SH-SY5Y (cell line): ENCODE results near the gene RBM17.

Source experiments
- GATA2 ChIP-seq: IDR thresholded peaks from 2 replicates; pipeline ENCODE4 v1.6.1; 2011; ENCODE audit warnings: mild to moderate bottlenecking, low read depth, low read length
- GATA3 ChIP-seq: IDR thresholded peaks from 2 replicates; pipeline ENCODE4 v1.6.1; 2011; ENCODE audit warnings: low read depth, mild to moderate bottlenecking, low read length, moderate library complexity

DNA sequence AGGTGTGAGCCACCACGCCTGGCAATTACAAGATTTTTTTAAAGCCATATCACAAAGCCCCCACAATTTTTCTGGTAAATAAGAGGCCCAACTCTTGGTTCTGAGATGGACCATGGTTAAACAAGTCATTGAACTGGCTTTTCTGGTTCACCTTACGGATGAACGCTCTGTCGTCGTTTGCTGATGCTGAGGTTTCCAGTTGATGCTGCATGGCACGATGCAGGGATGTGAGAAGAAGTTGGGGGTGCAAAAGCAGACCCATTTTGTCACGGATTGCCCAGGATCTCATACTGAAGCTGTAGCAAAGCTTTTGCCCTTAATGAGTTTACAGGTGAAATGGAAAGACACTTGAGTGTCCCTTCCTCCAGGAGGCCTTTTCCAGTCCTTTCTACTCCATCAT is 24.7 kb upstream of the RBM17 start:
- no peak for TF ChIP-seq GATA2
- TF ChIP-seq GATA3: no peak
